ENCODE measurements around the gene FADS2.

Gene FADS2

GRCh38 chr11:61905801-61906521, 77.9 kb downstream of the FADS2 start:
- no peak for TF ChIP-seq CTCF (IDR thresholded peaks at IDR 0.05; ENCODE audit: insufficient read depth, low read length, missing control alignments)
- ChIA-PET POLR2A (no interaction called here), CTCF (interaction anchor here (0.6 to 18.2 kb wide), 4 partner anchors 7 to 179 kb away, joined by 3 to 568 read pairs (median 326); partner anchors contain the start of gene BEST1)
- no peak for DNase-seq (ENCODE audit: low read depth, low spot score)
- no peak overlapping the region for H3K4me3 ChIP-seq (ENCODE audit: low read depth, low read length)

- DNase-seq (ENCODE audit: low read depth, low spot score): no peak
- no peak overlapping the region for H3K4me3 ChIP-seq (ENCODE audit: low read depth, low read length)
- ChIA-PET CTCF (interaction anchor here (1.6 to 18.2 kb wide), 3 partner anchors 7 to 178 kb away, joined by 5 to 406 read pairs (median 245); no protein-coding TSS in a partner anchor), POLR2A (no interaction called here)
- no peak for TF ChIP-seq CTCF (IDR thresholded peaks at IDR 0.05; ENCODE audit: insufficient read depth, low read length, missing control alignments)
Observed at GRCh38 chr11:61906522-61906909, 78.4 kb downstream of the FADS2 start.

- DNase-seq (ENCODE audit: low read depth, low spot score): no peak
- H3K4me3 ChIP-seq (ENCODE audit: low read depth, low read length): no peak overlapping the region
- no peak for TF ChIP-seq CTCF (IDR thresholded peaks at IDR 0.05; ENCODE audit: insufficient read depth, low read length, missing control alignments)
- ChIA-PET POLR2A (no interaction called here), CTCF (interaction anchor here (0.9 to 18.2 kb wide), 7 partner anchors 8 to 201 kb away, joined by 4 to 406 read pairs (median 7); partner anchors contain the start of gene RAB3IL1)
Observed at GRCh38 chr11:61907282-61907681, 79.2 kb downstream of the FADS2 start.

- no peak overlapping the region for H3K4me3 ChIP-seq (ENCODE audit: low read depth, low read length)
- no peak for TF ChIP-seq CTCF (IDR thresholded peaks at IDR 0.05; ENCODE audit: insufficient read depth, low read length, missing control alignments)
- CTCF ChIA-PET: interaction anchor here (0.9 to 18.2 kb wide), 9 partner anchors 9 to 200 kb away, joined by 3 to 406 read pairs (median 5); partner anchors contain the start of gene RAB3IL1
- no peak for DNase-seq (ENCODE audit: low read depth, low spot score)
- POLR2A ChIA-PET: no interaction called here
Observed at GRCh38 chr11:61907871-61908729, 80.0 kb downstream of the FADS2 start.

GRCh38 chr11:61908730-61909316, 80.7 kb downstream of the FADS2 start:
- no peak overlapping the region for H3K4me3 ChIP-seq (ENCODE audit: low read depth, low read length)
- TF ChIP-seq CTCF (IDR thresholded peaks at IDR 0.05; ENCODE audit: insufficient read depth, low read length, missing control alignments): no peak
- no peak for DNase-seq (ENCODE audit: low read depth, low spot score)
- CTCF ChIA-PET: interaction anchor here (1.0 to 12.2 kb wide), 7 partner anchors 10 to 199 kb away, joined by 3 to 245 read pairs (median 4); no protein-coding TSS in a partner anchor
- POLR2A ChIA-PET: no interaction called here

All from AG04449 (cell line).